Amygdala (tissue), 56 donors: ENCODE measurements around the gene KRTAP5-11.
"Not testable (repeated sequence)": the region's sequence is repeated elsewhere in the genome, so short reads cannot be mapped to it uniquely, and the experiment has no call there.

Source experiments
- DNase-seq, 56 donors: peaks; one replicate each; lab custom pipeline; 2025; lab: John Stamatoyannopoulos, UW

Gene KRTAP5-11

GRCh38 chr11:71582309-71582895, at the start of gene KRTAP5-11:
TSS of gene KRTAP5-11 (minus strand) at chr11:71582875. CDS start at chr11:71582837, 38 bp downstream.
- DNase-seq, result no peak

GRCh38 chr11:71631551-71631950, 48.9 kb upstream of the KRTAP5-11 start:
- not testable (repeated sequence) for DNase-seq

GRCh38 chr11:71630071-71630470, 47.4 kb upstream of the KRTAP5-11 start:
- not testable (repeated sequence) for DNase-seq

- not testable (repeated sequence) for DNase-seq
Measured at GRCh38 chr11:71628943-71629342, 46.3 kb upstream of the KRTAP5-11 start.

- DNase-seq, result not testable (repeated sequence)
Measured at GRCh38 chr11:71623226-71623625, 40.6 kb upstream of the KRTAP5-11 start.

- DNase-seq, result not testable (repeated sequence)
Measured at GRCh38 chr11:71622561-71622960, 39.9 kb upstream of the KRTAP5-11 start.

GRCh38 chr11:71615003-71615402, 32.3 kb upstream of the KRTAP5-11 start:
- not testable (repeated sequence) for DNase-seq

GRCh38 chr11:71614366-71614917, 31.8 kb upstream of the KRTAP5-11 start:
- DNase-seq, result not testable (repeated sequence)

- DNase-seq, result not testable (repeated sequence)
Measured at GRCh38 chr11:71613931-71614330, 31.3 kb upstream of the KRTAP5-11 start.

GRCh38 chr11:71611218-71611910, 28.7 kb upstream of the KRTAP5-11 start:
- DNase-seq, result not testable (repeated sequence)

GRCh38 chr11:71608272-71608671, 25.6 kb upstream of the KRTAP5-11 start:
- not testable (repeated sequence) for DNase-seq

GRCh38 chr11:71607520-71608216, 25.0 kb upstream of the KRTAP5-11 start:
- DNase-seq, result not testable (repeated sequence)

- DNase-seq, result not testable (repeated sequence)
Measured at GRCh38 chr11:71606853-71607519, 24.3 kb upstream of the KRTAP5-11 start.

GRCh38 chr11:71604798-71605488, 22.3 kb upstream of the KRTAP5-11 start:
- DNase-seq, result not testable (repeated sequence)

- DNase-seq, result not testable (repeated sequence)
Measured at GRCh38 chr11:71603221-71603620, 20.5 kb upstream of the KRTAP5-11 start.

GRCh38 chr11:71589546-71589920, 6.9 kb upstream of the KRTAP5-11 start:
- DNase-seq, result not testable (repeated sequence)

- not testable (repeated sequence) for DNase-seq
Measured at GRCh38 chr11:71588822-71589545, 6.3 kb upstream of the KRTAP5-11 start.

GRCh38 chr11:71588314-71588713, 5.6 kb upstream of the KRTAP5-11 start:
- DNase-seq, result not testable (repeated sequence)

- not testable (repeated sequence) for DNase-seq
Measured at GRCh38 chr11:71585673-71586072, 3.0 kb upstream of the KRTAP5-11 start.
